AG04449 (cell line): Measurements from ENCODE around the gene CD248.

ENCODE experiments used
- CTCF ChIA-PET: fragments of 350-600 bp; formaldehyde crosslinking; extraction: SDS; loops from one replicate; lab custom pipeline; 2021; ENCODE audit warnings: antibody characterized with exemption; lab: Yijun Ruan, JAX
- POLR2A ChIA-PET: fragments of 400-600, 350-600 bp; formaldehyde crosslinking; extraction: SDS; loops from one replicate; lab custom pipeline; 2020; ENCODE audit warnings: antibody characterized with exemption, inconsistent platforms; lab: Yijun Ruan, JAX
- DNase-seq: peaks from one replicate; pipeline ENCODE4 v3.0.0-alpha.2; 2010; ENCODE audit warnings: low read depth, low spot score
- H3K4me3 ChIP-seq: 2 replicates; pipeline ENCODE4 v1.5.1; 2011; ENCODE audit warnings: low read depth, mild to moderate bottlenecking, control low read depth, low read length
- CTCF ChIP-seq: IDR thresholded peaks from one replicate; pipeline ENCODE4 v1.5.1; 2011; ENCODE audit warnings: mild to moderate bottlenecking, moderate library complexity, low read length, control low read depth, inconsistent platforms; ENCODE audit not compliant: insufficient read depth; ENCODE audit errors: missing control alignments

CD248 gene

GRCh38 chr11:66317723-66318599 is 1.1 kb upstream of the CD248 start:
- ChIA-PET POLR2A (interaction anchor here (0.6 to 4.1 kb wide), 6 partner anchors 8 to 39 kb away, joined by 3 to 64 read pairs (median 8); partner anchors contain the start of genes RIN1 and YIF1A), CTCF (interaction anchor here (0.6 to 2.7 kb wide), 10 partner anchors 9 to 121 kb away, joined by 3 to 14 read pairs (median 6); partner anchors contain the start of genes MRPL11 and RIN1)
- peak overlapping the region; percentile 36 for H3K4me3 ChIP-seq
- DNase-seq = no peak
- no peak for TF ChIP-seq CTCF

GRCh38 chr11:66317322-66317722 is 478 bp upstream of the CD248 start:
- ChIA-PET POLR2A (interaction anchor here (0.8 to 4.1 kb wide), 7 partner anchors 8 to 31 kb away, joined by 3 to 64 read pairs (median 8); partner anchors contain the start of genes BRMS1, RIN1, TMEM151A and YIF1A), CTCF (interaction anchor here (0.6 to 2.7 kb wide), 11 partner anchors 10 to 122 kb away, joined by 3 to 14 read pairs (median 6); partner anchors contain the start of genes MRPL11, RAB1B and RIN1)
- DNase-seq = no peak
- H3K4me3 ChIP-seq = peak overlapping the region; percentile 38
- TF ChIP-seq CTCF = no peak

DNA sequence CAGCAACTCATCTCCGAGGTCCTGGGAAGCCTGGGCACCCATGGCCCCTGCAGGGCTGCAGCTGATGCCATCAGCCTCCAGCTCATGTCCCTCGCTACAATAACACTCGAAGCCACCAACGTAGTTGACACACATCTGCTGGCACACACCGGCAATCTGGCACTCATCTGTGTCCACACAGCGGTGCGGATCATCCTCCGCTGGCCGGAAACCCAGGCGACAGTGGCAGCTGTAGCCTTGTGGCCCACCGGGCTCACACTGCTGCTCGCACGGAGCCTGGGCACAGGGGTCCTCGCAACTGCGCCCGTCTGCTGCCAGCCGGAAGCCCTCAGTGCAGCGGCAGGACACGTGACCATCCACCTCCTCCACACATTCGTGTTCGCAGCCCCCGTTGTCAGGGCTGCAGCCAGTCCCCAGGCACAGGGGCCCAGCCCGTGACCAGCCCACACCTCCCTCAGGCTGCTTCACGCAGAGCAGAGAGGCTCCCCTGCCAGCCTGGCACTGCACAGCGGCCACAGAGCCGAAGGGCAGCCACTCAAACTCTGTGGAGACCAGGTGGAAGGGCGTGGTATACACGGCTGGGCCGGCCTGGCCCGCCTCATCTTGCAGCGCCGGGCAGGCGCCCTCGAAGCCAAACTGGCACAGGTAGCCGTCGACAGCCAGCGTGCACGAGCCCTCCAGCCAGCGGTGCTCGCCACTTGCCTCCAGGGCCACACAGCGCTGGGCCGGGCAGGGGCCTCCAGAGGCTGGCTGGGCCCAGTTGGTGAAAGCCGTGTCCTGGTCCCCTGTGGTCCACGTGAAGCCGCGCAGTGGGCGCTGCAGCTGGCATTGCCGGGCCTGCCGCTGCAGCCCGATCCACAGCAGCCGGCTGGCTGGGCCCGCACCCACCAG is 678 bp downstream of the CD248 start:
- ChIA-PET CTCF (interaction anchor here (1.0 to 8.6 kb wide), 13 partner anchors 11 to 123 kb away, joined by 3 to 260 read pairs (median 12); partner anchors contain the start of genes B4GAT1, BRMS1, MRPL11 and RAB1B), POLR2A (interaction anchor here (0.8 to 4.1 kb wide), 8 partner anchors 10 to 32 kb away, joined by 3 to 64 read pairs (median 8); partner anchors contain the start of genes BRMS1, RIN1, TMEM151A and YIF1A)
- H3K4me3 ChIP-seq = peak overlapping the region; percentile 91
- no peak for TF ChIP-seq CTCF
- DNase-seq = no peak

- ChIA-PET POLR2A (interaction anchor here (1.0 to 4.1 kb wide), 3 partner anchors 10 to 26 kb away, joined by 5 to 64 read pairs (median 9); partner anchors contain the start of genes RIN1 and YIF1A), CTCF (interaction anchor here (1.2 to 8.6 kb wide), 5 partner anchors 17 to 93 kb away, joined by 4 to 260 read pairs (median 129); partner anchors contain the start of genes B4GAT1, BRMS1, RIN1 and TMEM151A)
- H3K4me3 ChIP-seq = peak overlapping the region; percentile 91
- TF ChIP-seq CTCF = no peak
- DNase-seq = no peak
These were observed 1.4 kb downstream of the CD248 start for GRCh38 chr11:66315498-66315885.

DNA sequence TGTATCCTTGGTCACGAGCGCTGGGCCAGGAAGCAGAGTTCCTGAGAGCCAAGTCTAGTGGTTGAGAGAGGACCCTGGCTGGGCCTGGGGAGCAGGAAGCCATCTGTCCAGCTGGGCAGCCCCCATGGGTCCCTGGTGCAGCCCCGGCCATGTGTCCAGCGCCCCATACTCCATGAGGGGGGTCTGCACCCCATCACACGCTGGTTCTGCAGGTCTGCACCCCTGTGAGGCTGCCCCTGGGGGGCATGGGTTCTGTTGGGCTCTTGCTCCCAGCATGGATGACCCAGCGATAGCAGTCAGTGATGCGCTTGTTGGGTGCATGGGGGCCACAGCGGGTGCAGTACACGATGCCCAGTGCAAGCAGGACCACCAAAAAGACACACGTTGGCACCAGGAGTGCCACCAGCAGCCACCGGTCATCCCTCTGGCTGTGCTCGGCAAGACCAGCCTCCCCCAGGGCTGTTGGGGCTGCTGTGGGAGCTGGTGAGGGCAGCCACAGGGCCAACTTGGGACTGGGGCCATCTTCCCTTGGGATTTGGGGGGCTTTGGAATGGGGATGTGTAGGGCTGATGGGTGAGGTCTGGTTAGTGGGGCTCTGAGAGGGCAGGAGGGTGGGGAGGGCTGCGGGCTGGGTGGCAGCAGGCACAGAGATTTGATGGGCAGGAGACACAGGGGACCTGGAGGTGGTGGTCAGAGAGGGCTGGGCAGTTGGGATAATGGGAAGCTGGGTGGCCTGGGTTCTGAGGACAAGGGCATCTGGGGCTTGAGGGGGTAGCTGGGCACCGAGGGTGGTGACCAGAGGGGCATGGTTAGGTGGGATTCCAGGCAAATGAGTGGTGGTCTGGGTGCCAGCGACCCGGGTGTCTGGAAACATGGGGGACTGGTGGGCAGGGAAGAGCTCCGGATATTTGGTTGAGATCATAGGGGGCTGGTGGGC is 2.0 kb downstream of the CD248 start:
- no peak for TF ChIP-seq CTCF
- DNase-seq = no peak
- CTCF ChIA-PET = interaction anchor here (1.2 to 8.6 kb wide), 6 partner anchors 18 to 124 kb away, joined by 4 to 260 read pairs (median 119); partner anchors contain the start of genes B4GAT1, BRMS1, MRPL11 and RIN1
- H3K4me3 ChIP-seq = peak overlapping the region; percentile 91
- POLR2A ChIA-PET = interaction anchor here (1.0 to 4.3 kb wide), 5 partner anchors 11 to 26 kb away, joined by 5 to 106 read pairs (median 60); partner anchors contain the start of genes RIN1 and YIF1A
